Spleen (tissue), 11 donors: Measurements from ENCODE around the gene LIMK1. TPM values are rescaled to one million over a fixed set of nuclear protein-coding genes. Genes with fewer than 3 reads are reported as not detected.

Experiments used
- DNase-seq: peaks from one replicate; pipeline ENCODE4 v3.0.0-alpha.2; 2020
- H3K27ac ChIP-seq, 8 donors: fragments of 200-600 bp; sonication (generic) in 7 of 8; 1 replicate in 4 of 8; 2 replicates in 4 of 8; pipeline versions ENCODE4 v1.5.0 to v1.8.0; 2016 to 2021; ENCODE audit warnings: inconsistent platforms in 4 of 8, mild to moderate bottlenecking in 4 of 8, moderate library complexity in 1 of 8
- H3K27me3 ChIP-seq, 7 donors: fragments of 200-600 bp; sonication (generic) in 6 of 7; replicated peaks in 1 of 7; 1 replicate in 4 of 7; 2 replicates in 3 of 7; pipeline versions ENCODE4 v1.5.0 to v1.8.0; 2016 to 2021; ENCODE audit warnings: inconsistent platforms in 3 of 7, mild to moderate bottlenecking in 1 of 7
- H3K36me3 ChIP-seq, 6 donors: fragments of 200-600 bp; sonication (generic) in 5 of 6; 1 replicate in 4 of 6; 2 replicates in 2 of 6; pipeline versions ENCODE4 v1.5.0 to v1.8.0; 2016 to 2021; ENCODE audit warnings: inconsistent platforms in 2 of 6
- H3K4me1 ChIP-seq, 6 donors: fragments of 200-600 bp; sonication (generic) in 5 of 6; 1 replicate in 3 of 6; 2 replicates in 3 of 6; pipeline versions ENCODE4 v1.5.0 to v1.8.0; 2016 to 2021; ENCODE audit warnings: inconsistent platforms in 3 of 6
- H3K4me3 ChIP-seq, 8 donors: fragments of 200-600 bp; sonication (generic) in 7 of 8; 1 replicate in 4 of 8; 2 replicates in 4 of 8; pipeline versions ENCODE4 v1.5.0 to v1.8.0; 2016 to 2021; ENCODE audit warnings: inconsistent platforms in 4 of 8, mild to moderate bottlenecking in 4 of 8, moderate library complexity in 2 of 8
- H3K9me3 ChIP-seq, 8 donors: fragments of 200-600 bp; sonication (generic) in 7 of 8; 1 replicate in 4 of 8; 2 replicates in 4 of 8; pipeline versions ENCODE4 v1.5.0 to v1.8.0; 2016 to 2021; ENCODE audit warnings: inconsistent platforms in 4 of 8
- POLR2A ChIP-seq, 3 donors: fragments of 450-650 bp; IDR thresholded peaks; one replicate each; pipeline ENCODE4 v1.5.1; 2017; ENCODE audit warnings: antibody characterized with exemption in 3 of 3, mild to moderate bottlenecking in 1 of 3
- POLR2AphosphoS5 ChIP-seq, 3 donors: sonication (generic); formaldehyde crosslinking; IDR thresholded peaks; one replicate each; pipeline ENCODE4 v1.5.1; 2017; ENCODE audit warnings: antibody characterized with exemption in 3 of 3
- WGBS, 5 donors: extraction: QIAGEN DNeasy Blood & Tissue Kit in 3 of 5; methylation state at CpG; one replicate each; pipeline versions ENCODE4 v1.1.5 to v1.1.7; 2013 to 2018; 5-methylcytosine and 5-hydroxymethylcytosine counted together
- intact Hi-C: fragments of 100-400 bp; cut with DNase I; formaldehyde crosslinking; loops from one replicate; pipeline ENCODE4 v1.15.0; 2023; ENCODE audit warnings: low total_unique reads
- polyA plus RNA-seq, 3 donors: library from polyadenylated mRNA; stranded (reverse); fragments of 200-250 nt; gene quantifications; one replicate each; pipeline ENCODE4 v1.2.1, GENCODE V29; 2013
- total RNA-seq, 7 donors: library from RNA; depleted of rRNA in 3 of 7; stranded (reverse); fragments of >200 nt in 3 of 7; fragmentation: NEBNext Ultra II Directional in 4 of 7; extraction: Animal tissue kit (Norgen Biotek cat#: 25700) in 4 of 7; gene quantifications; one replicate each; pipeline versions ENCODE4 v1.1.0 to v1.2.1, GENCODE V29; 2016 to 2021
- TF ChIP-seq, protein P1 (sequence below), 11 experiments: fragments of 200-600 bp in 7 of 11; fragments of 450-650 bp in 4 of 11; sonication (generic) in 4 of 11; IDR thresholded peaks in 8 of 11; conservative IDR thresholded peaks in 3 of 11; 1 replicate in 7 of 11; 2 replicates in 4 of 11; pipeline versions ENCODE4 v1.4.0 to v1.8.0; 2016 to 2021; ENCODE audit warnings: antibody characterized with exemption in 11 of 11, inconsistent platforms in 4 of 11, mild to moderate bottlenecking in 1 of 11
- donor health status: healthy with polysubstance abuse.
- donor health status: DM: no; HTN: no; CAD: no; lungs with moderate emphysema.
- donor health status: DM: no; HTN: no; CAD: no.
- donor health status: Bipolar disorder and iron deficiency.
- donor health status: healthy.
- donor health status: DM: no; HTN: no; CAD: no.
- donor health status: DM: yes; HTN: yes; CAD: no.

LIMK1 gene
- total and polyA plus RNA-seq, 10 donors: 15.2 to 45.8 (median 36.9) TPM

DNA sequence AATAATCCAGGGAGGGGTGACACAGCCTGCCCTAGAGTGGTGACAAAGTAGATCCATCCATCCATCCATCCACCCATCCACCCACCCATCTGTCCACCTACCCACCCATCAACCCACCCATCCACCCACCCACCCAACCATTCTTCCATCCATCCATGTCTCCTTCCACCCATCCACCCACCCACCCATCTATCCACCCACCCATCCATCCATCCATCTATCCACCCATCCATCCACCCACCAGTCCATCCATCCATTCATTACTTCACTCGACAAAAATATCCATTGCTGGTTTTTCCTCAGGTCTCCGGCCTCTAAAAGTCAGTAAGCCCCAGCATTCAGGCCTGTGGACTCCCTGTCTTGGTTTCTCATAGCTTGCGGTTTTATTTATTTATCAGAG is 12.5 kb upstream of the LIMK1 start:
- WGBS, 5 donors: 86 to 96% (median 93%) methylated on average over 3 of the region's 3 CpGs
- Histone ChIP-seq H3K4me1 (peaks cover 0 to 11% (median 6%) of the 10 kb centered on the region in 6 donors), H3K36me3 (no peaks in the 10 kb centered on the region), H3K27ac (no peak overlapping the region), H3K4me3 (no peak overlapping the region), H3K27me3 (no peaks in the 10 kb centered on the region), H3K9me3 (no peaks in the 10 kb centered on the region)
- TF ChIP-seq POLR2A (IDR thresholded peaks at IDR 0.05) (no peak), POLR2AphosphoS5 (IDR thresholded peaks at IDR 0.05) (no peak)
- TF ChIP-seq, protein P1, sequence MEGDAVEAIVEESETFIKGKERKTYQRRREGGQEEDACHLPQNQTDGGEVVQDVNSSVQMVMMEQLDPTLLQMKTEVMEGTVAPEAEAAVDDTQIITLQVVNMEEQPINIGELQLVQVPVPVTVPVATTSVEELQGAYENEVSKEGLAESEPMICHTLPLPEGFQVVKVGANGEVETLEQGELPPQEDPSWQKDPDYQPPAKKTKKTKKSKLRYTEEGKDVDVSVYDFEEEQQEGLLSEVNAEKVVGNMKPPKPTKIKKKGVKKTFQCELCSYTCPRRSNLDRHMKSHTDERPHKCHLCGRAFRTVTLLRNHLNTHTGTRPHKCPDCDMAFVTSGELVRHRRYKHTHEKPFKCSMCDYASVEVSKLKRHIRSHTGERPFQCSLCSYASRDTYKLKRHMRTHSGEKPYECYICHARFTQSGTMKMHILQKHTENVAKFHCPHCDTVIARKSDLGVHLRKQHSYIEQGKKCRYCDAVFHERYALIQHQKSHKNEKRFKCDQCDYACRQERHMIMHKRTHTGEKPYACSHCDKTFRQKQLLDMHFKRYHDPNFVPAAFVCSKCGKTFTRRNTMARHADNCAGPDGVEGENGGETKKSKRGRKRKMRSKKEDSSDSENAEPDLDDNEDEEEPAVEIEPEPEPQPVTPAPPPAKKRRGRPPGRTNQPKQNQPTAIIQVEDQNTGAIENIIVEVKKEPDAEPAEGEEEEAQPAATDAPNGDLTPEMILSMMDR (IDR thresholded peaks at IDR 0.05 in 8 of 11, conservative IDR thresholded peaks at IDR 0.05 in 3 of 11): no peak
- intact Hi-C loops: no loop called here
- peak; percentile 11 for DNase-seq

GRCh38 chr7:74074770-74075169 is 8.8 kb upstream of the LIMK1 start:
- H3K36me3 ChIP-seq: no peaks in the 10 kb centered on the region
- no peak overlapping the region for H3K4me3 ChIP-seq
- WGBS, 5 donors: 81 to 98% (median 91%) methylated on average over 1 of the region's 1 CpG
- H3K27ac ChIP-seq: no peak overlapping the region
- TF ChIP-seq POLR2AphosphoS5 (IDR thresholded peaks at IDR 0.05) (no peak), POLR2A (IDR thresholded peaks at IDR 0.05) (no peak)
- TF ChIP-seq, protein P1 (IDR thresholded peaks at IDR 0.05 in 8 of 11, conservative IDR thresholded peaks at IDR 0.05 in 3 of 11): no peak
- intact Hi-C loops: no loop called here
- no peaks in the 10 kb centered on the region for H3K27me3 ChIP-seq
- DNase-seq: no peak
- no peaks in the 10 kb centered on the region for H3K9me3 ChIP-seq
- H3K4me1 ChIP-seq: no peaks in the 10 kb centered on the region

DNA sequence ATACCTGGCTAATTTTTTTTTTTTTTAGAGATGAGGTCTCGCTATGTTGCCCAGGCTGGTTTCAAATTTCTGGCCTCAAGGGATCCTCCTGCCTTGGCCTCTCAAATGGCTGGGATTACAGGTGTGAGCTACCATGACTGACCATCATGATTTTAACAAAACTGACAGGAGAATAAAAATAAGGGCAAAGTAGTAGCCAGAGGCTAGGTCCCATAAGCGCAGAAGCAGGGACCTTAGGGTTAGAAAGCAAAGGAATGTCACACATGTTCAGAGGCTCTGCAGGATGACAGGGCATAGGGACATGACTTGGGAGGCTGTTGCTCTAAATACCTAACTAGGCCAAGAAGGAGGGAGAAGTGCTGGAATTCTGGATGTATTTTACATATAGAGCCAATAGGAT is 5.1 kb upstream of the LIMK1 start:
- no peaks in the 10 kb centered on the region for H3K27me3 ChIP-seq
- WGBS, 5 donors: 96 to 100% (median 98%) methylated on average over 2 of the region's 2 CpGs
- no peak overlapping the region for H3K4me3 ChIP-seq
- no peak for TF ChIP-seq POLR2AphosphoS5 (IDR thresholded peaks at IDR 0.05)
- TF ChIP-seq POLR2A (IDR thresholded peaks at IDR 0.05): no peak
- TF ChIP-seq, protein P1 (IDR thresholded peaks at IDR 0.05 in 8 of 11, conservative IDR thresholded peaks at IDR 0.05 in 3 of 11): no peak
- no peaks in the 10 kb centered on the region for H3K9me3 ChIP-seq
- DNase-seq: no peak
- H3K36me3 ChIP-seq: no peaks in the 10 kb centered on the region
- intact Hi-C loops: no loop called here
- H3K27ac ChIP-seq: no peak overlapping the region
- peaks cover 0 to 9% (median 6%) of the 10 kb centered on the region in 6 donors for H3K4me1 ChIP-seq

GRCh38 chr7:74082770-74083116 is 861 bp upstream of the LIMK1 start:
- Histone ChIP-seq H3K36me3 (peaks cover 0 to 14% (median 0%) of the 10 kb centered on the region in 6 donors), H3K27ac (no peak overlapping the region), H3K27me3 (no peaks in the 10 kb centered on the region), H3K4me3 (peak overlapping the region in 1 of 8 donors; percentile 92), H3K4me1 (peaks cover 8 to 29% (median 21%) of the 10 kb centered on the region in 6 donors), H3K9me3 (no peaks in the 10 kb centered on the region)
- TF ChIP-seq, protein P1 (IDR thresholded peaks at IDR 0.05 in 8 of 11, conservative IDR thresholded peaks at IDR 0.05 in 3 of 11): no peak
- no peak for TF ChIP-seq POLR2AphosphoS5 (IDR thresholded peaks at IDR 0.05)
- no peak for TF ChIP-seq POLR2A (IDR thresholded peaks at IDR 0.05)
- DNase-seq: no peak
- WGBS, 5 donors: 83 to 90% (median 85%) methylated on average over 9 of the region's 9 CpGs
- intact Hi-C loops: loop anchor here (5.0 kb wide), 1 partner anchor 90 kb away; the partner anchor contains the start of gene EIF4H
